Measurements from ENCODE around the gene EEF2KMT. TPM values are rescaled to one million over a fixed set of nuclear protein-coding genes. Genes with fewer than 3 reads are reported as not detected.

The EEF2KMT gene
- total and polyA plus RNA-seq, 4 donors: 3.4 to 14.2 (median 10.2) TPM

DNA sequence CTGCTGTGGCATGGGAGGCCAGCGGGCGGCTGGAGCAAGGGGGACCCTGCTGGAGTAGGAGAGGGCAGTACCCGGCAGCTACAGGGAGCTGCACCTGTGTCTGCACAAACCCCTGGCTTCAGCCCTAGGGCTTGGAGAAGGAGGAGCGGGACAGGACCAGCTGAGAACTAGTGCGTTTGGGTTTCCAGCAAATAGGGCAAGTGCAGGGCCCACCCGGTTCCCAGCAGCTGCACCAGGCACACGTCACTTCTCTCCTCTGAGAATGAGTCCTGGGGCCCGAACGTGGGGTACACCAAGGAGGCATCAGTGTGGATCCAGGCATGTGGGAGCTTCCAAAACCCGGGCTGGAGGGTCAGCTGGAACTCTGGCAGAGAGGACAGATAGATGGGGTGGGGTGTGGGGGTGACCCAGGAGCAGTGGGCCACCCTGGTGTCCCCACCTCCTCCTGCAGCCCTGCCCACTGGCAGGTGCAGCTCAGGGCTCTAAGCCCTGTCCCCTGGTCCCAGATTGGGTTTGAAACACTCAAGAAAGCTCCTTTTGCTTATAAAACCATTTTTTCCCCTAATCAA is 37.4 kb downstream of the EEF2KMT start:
- WGBS, 2 donors: 83 to 90% methylated on average over 10 of the region's 10 CpGs
- no peak for DNase-seq

DNA sequence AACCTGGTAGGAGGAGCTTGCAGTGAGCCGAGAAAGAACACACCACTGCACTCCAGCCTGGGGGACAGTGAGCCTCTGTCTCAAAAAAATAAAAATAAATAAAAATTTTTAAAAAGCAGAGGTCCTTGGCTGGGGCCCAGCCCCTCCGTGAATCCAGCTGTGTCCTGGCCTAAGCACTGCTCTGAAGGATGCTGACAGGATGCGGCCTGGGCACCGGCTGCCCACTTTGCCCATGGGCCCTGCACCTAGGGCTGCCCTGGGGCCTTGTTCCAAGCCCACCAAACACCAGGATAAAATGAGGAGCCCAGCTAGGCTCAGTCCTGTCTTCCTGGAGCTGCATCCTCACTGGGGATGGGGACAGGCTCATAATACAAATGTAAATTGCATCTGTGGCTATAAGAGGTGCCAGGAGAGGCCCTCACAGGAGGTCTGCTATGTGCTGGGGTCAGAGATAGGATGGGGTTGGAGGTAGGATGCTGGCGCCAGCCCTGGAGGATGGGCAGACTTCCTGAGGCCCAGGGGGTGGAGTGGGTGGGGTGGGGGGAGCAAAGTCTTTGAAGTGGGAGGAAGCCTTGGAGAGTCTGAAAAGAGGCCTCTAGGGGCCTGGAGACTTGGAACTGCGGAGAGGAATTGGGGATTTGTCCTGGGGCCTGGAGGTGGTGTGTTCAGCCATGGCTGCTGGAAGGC is 38.1 kb downstream of the EEF2KMT start:
- no peak overlapping the region for H3K4me3 ChIP-seq
- 78 to 79% methylated on average over 6 of the region's 6 CpGs for WGBS, 2 donors
- peaks cover 0 to 7% (median 0%) of the 10 kb centered on the region in 4 donors for H3K36me3 ChIP-seq (ENCODE audit: control insufficient read depth in 4 of 4, insufficient read depth in 4 of 4, low read length in 4 of 4)
- peaks cover 0 to 1% (median 0%) of the 10 kb centered on the region in 4 donors for H3K9me3 ChIP-seq (ENCODE audit: control insufficient read depth in 4 of 4, insufficient read depth in 3 of 4, low read length in 3 of 4)
- TF ChIP-seq, protein P1, sequence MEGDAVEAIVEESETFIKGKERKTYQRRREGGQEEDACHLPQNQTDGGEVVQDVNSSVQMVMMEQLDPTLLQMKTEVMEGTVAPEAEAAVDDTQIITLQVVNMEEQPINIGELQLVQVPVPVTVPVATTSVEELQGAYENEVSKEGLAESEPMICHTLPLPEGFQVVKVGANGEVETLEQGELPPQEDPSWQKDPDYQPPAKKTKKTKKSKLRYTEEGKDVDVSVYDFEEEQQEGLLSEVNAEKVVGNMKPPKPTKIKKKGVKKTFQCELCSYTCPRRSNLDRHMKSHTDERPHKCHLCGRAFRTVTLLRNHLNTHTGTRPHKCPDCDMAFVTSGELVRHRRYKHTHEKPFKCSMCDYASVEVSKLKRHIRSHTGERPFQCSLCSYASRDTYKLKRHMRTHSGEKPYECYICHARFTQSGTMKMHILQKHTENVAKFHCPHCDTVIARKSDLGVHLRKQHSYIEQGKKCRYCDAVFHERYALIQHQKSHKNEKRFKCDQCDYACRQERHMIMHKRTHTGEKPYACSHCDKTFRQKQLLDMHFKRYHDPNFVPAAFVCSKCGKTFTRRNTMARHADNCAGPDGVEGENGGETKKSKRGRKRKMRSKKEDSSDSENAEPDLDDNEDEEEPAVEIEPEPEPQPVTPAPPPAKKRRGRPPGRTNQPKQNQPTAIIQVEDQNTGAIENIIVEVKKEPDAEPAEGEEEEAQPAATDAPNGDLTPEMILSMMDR (IDR thresholded peaks at IDR 0.05; ENCODE audit: control extremely low read depth, extremely low read depth): no peak
- H3K4me1 ChIP-seq (ENCODE audit: control insufficient read depth in 5 of 5, insufficient read depth in 5 of 5, low read length in 5 of 5): peaks cover 0 to 3% (median 1%) of the 10 kb centered on the region in 5 donors
- no peak overlapping the region for H3K27ac ChIP-seq (ENCODE audit: low read depth in 1 of 2, low read length in 1 of 2)
- H3K27me3 ChIP-seq (ENCODE audit: control insufficient read depth in 3 of 3, insufficient read depth in 3 of 3, low read length in 2 of 3): no peaks in the 10 kb centered on the region
- no peak overlapping the region for H3K9ac ChIP-seq (ENCODE audit: insufficient read depth in 1 of 2, low read length in 2 of 2)
- no peak for DNase-seq
- no peak for ATAC-seq (ENCODE audit: insufficient read depth, low FRiP score)

More for the DNA sequence above, 37.4 kb downstream of the EEF2KMT start:
- no peak overlapping the region for H3K4me3 ChIP-seq
- no peak for ATAC-seq (ENCODE audit: insufficient read depth, low FRiP score)
- no peaks in the 10 kb centered on the region for H3K27me3 ChIP-seq (ENCODE audit: control insufficient read depth in 3 of 3, insufficient read depth in 3 of 3, low read length in 2 of 3)
- no peak overlapping the region for H3K9ac ChIP-seq (ENCODE audit: insufficient read depth in 1 of 2, low read length in 2 of 2)
- H3K27ac ChIP-seq (ENCODE audit: low read depth in 1 of 2, low read length in 1 of 2): no peak overlapping the region
- TF ChIP-seq, protein P1 (IDR thresholded peaks at IDR 0.05; ENCODE audit: control extremely low read depth, extremely low read depth): no peak
- H3K36me3 ChIP-seq (ENCODE audit: control insufficient read depth in 4 of 4, insufficient read depth in 4 of 4, low read length in 4 of 4): peaks cover 0 to 5% (median 0%) of the 10 kb centered on the region in 4 donors
- H3K9me3 ChIP-seq (ENCODE audit: control insufficient read depth in 4 of 4, insufficient read depth in 3 of 4, low read length in 3 of 4): peaks cover 0 to 1% (median 0%) of the 10 kb centered on the region in 4 donors
- peaks cover 0 to 8% (median 8%) of the 10 kb centered on the region in 5 donors for H3K4me1 ChIP-seq (ENCODE audit: control insufficient read depth in 5 of 5, insufficient read depth in 5 of 5, low read length in 5 of 5)

DNA sequence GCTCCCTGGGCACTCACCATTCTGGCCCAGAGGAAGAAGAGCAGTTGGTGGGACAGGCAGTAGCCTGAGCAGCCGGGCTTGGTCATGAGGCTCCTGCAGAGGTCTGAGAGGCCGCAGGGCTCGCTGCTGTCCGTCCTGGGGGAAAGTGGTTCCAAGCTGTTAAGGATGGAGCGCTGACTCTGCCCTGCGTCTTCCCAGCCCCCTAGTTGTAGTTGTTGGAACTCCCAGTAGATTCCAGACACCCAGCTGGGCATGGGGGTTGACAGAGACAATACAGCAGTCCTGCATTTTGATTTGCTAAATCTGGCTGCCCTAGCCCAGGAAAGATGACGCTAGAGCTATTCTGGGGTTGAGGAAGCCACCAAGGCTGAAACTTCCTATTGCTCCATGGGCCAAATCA is 39.1 kb downstream of the EEF2KMT start:
- ATAC-seq (ENCODE audit: insufficient read depth, low FRiP score) (no peak), DNase-seq (no peak)
- no peaks in the 10 kb centered on the region for H3K27me3 ChIP-seq (ENCODE audit: control insufficient read depth in 3 of 3, insufficient read depth in 3 of 3, low read length in 2 of 3)
- peaks cover 0 to 1% (median 0%) of the 10 kb centered on the region in 4 donors for H3K9me3 ChIP-seq (ENCODE audit: control insufficient read depth in 4 of 4, insufficient read depth in 3 of 4, low read length in 3 of 4)
- TF ChIP-seq, protein P1 (IDR thresholded peaks at IDR 0.05; ENCODE audit: control extremely low read depth, extremely low read depth): no peak
- no peak overlapping the region for H3K9ac ChIP-seq (ENCODE audit: insufficient read depth in 1 of 2, low read length in 2 of 2)
- peaks cover 0 to 7% (median 0%) of the 10 kb centered on the region in 4 donors for H3K36me3 ChIP-seq (ENCODE audit: control insufficient read depth in 4 of 4, insufficient read depth in 4 of 4, low read length in 4 of 4)
- WGBS, 2 donors: 64 to 71% methylated on average over 7 of the region's 7 CpGs
- H3K27ac ChIP-seq (ENCODE audit: low read depth in 1 of 2, low read length in 1 of 2): no peak overlapping the region
- no peak overlapping the region for H3K4me3 ChIP-seq
- no peaks in the 10 kb centered on the region for H3K4me1 ChIP-seq (ENCODE audit: control insufficient read depth in 5 of 5, insufficient read depth in 5 of 5, low read length in 5 of 5)

Measured in lung (tissue), 12 donors.